ENCODE data around the gene UBR3.
"Not testable (repeated sequence)": the region's sequence is repeated elsewhere in the genome, so short reads cannot be mapped to it uniquely, and the experiment has no call there.

Gene UBR3

GRCh38 chr2:169871994-169872393 lies 44.7 kb downstream of the UBR3 start:
- DNase-seq = no peak

DNA sequence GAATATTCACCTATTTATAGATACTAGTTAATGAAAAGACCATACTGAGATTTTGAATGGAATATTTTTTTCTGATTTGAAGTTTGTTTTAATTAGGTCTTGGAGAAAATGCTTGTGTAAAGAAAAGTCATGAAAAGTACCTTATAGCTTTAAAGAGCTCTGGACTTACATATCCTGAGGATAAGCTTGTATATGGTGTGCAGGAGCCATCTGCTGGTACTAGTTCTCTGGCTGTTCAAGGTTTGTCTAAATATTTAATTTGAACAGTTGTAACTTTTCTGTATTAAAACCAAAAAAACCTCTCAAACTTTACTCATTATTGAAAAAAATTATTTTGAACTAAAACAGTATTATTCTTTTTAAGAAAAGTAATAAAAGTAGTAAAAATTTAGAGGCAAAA lies 50.1 kb downstream of the UBR3 start:
- DNase-seq = no peak

DNA sequence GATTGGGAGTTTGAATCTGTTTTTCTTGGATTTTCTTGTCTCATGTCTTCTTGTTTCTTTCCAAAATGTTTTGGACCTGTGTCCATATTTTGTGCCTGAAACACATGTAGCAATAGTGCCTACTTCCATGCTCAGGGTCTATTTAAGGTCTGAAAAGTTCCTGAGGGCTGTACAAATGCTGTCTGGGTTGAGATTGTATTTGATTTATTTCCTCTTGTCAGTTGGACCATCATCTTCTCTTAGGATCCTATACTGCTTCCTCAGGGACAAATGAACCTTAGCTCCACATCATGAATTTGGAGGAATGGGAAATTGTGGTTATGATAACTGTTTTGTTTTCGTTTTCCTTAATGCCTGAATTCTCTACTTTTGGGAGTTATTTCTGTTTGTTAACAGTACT lies 59.9 kb downstream of the UBR3 start:
- no peak for DNase-seq

DNA sequence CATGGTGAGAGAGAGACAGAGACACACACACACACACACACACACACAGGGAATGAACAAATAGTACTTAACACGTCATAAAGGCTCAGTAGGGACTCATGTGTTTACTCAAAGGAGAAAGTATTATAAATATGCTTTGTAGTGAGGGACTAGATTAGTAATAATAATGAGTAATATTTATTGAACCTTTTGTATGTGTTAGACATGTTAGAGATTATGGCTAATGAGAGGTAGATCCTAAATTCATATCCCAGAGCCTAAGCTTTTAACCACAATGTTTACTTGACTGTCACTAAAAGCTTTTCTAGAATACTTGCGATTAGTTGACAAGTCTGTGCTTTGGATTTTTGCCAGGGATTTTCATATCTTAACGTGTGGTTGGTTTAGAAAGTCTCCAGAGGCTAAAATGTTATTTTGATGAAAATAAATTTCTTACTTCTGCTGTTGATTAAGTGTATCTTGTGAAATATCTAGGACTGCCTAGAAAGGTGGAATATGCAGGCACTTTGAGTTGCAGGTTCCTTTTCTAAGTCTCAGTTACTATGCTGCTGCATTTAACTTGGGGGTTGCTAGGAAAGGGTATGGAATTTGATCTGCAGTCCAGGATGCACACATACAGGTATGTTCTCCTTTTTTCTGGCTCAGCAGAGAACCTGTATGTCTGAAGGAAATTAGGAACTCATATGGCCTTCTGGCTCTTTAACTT lies 64.5 kb downstream of the UBR3 start:
- no peak for DNase-seq

DNA sequence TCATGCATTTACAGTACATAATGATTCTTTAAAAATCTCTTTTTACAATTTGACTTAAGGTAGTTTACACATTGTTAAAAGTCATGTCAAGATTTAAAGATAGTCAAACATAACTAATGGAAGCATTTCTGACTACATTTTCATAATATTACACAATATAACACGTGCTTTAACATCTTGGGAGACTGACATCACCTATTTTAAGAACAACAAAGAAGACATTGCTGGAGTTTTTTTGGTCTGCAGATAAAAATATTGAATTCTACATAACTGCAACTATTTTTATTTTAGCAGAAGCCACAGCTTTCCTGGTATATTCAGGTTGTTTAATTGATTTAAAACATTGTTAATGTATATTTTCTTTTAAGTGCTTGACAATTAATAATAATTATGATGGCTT lies 65.7 kb downstream of the UBR3 start:
- DNase-seq = no peak

DNA sequence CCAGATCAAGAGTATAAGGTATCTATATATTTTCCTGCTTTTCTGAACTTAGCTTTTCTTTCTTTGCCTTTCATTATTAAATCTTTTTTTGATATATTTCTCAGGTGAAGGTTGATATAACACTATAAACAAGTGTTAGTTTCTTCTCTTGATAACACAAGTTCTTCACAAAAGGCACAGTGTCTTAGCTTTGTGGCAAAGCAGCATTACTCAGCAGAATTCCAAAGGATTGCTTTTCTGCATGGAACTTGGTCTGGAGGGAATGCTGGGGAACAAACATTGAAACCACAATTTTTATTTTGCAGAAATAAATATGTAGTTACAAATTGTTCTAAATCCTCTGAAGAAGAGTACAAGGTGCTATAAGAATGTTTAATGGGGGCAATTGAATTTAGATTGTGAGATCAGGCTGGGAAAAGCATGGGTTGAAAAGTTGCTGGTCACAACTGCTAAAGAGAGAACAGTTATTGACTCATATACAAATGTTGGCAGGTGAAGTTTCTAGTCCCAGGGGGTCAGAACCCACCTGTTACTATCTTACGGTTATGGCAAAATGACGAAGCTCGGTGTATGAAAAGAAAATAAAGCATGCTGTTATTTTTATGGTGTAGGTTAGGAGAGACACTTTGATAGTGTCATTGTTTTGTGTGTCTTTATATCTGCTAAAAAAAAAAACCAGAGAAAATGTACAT lies 68.2 kb downstream of the UBR3 start:
- no peak for DNase-seq

DNA sequence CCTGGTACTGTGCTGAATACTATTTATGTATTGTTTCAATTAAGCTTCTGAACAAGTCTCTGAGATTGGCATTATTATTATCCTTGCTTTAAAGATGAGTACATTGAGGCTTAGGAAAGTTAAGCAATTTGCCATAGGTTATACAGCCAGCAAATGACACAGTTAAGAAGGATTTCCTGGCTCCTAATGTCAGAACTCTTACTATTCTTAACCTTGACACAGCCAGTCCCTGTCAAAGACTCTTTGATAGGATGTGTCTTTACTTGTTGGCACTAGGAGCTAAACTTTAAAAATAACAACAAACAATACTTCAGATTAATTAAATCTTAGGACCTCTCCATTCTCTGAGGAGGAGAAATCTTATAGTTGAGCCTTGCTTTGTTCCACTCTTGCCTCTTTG lies 70.6 kb downstream of the UBR3 start:
- no peak for DNase-seq

- not testable (repeated sequence) for DNase-seq
Measured at GRCh38 chr2:169900103-169900502, 72.8 kb downstream of the UBR3 start.

GRCh38 chr2:169900686-169901085 lies 73.4 kb downstream of the UBR3 start:
- DNase-seq = no peak

- no peak for DNase-seq
Measured at GRCh38 chr2:169906731-169907130, 79.5 kb downstream of the UBR3 start.

DNA sequence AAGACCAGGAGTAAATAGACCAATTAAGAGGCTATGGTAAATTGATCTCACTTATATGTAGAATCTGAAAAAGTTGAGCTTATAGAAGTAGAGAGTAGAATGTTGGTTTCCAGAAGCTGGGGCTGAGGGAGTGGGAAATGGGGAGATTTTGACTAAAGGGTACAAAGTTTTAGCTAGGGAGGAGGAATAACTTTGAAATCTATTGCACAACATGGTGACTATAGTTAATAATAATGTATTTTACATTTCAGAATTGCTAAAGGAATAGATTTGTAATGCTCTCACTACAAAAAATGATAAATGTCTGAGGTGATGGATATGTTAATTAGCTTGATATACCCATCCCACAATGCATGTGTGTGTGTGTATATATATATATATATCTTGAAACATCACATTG lies 82.1 kb downstream of the UBR3 start:
- no peak for DNase-seq

GRCh38 chr2:169910109-169910799 lies 83.0 kb downstream of the UBR3 start:
- DNase-seq = no peak

GRCh38 chr2:169911119-169911518 lies 83.9 kb downstream of the UBR3 start:
- DNase-seq = no peak

DNA sequence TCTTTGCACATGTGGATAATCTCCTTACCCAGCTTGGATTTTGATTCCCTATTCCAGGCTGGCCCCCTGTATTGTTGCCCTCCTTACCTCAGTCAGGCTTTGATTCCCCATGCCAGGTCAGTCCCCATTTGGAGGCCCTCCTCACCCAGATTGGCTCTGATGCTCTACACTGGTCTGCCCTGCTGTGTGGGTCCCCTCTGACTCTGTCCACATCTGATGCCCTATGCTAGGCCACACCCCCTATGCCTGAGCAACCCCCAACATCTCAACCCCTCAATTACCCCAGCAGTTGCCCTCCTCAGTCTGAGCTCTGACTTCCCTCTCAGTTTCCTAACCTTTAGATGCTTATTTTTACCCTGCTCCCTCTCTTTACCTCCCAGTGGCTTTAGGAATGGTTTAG lies 89.4 kb downstream of the UBR3 start:
- DNase-seq = no peak

- DNase-seq = no peak
Measured at GRCh38 chr2:169923977-169924376, 96.7 kb downstream of the UBR3 start.

DNA sequence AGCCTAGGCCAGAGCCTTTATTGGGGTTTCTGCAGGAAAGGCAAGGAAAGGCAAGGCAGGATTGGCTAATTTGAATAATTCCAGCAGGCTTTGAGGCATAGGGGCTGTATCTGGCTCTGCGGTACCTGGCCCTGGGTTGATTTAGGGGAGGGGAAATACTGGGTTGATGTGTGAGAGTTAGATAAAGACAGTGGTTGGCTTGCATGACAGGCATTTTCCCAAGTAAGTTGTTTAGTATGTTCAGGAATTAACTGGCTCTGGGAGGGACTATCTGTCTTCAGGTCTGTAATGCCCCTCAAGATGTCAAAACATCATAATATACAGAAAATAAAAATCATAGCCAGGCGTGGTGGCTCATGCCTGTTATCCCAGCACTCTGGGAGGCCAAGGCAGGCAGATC lies 98.7 kb downstream of the UBR3 start:
- no peak for DNase-seq

DNA sequence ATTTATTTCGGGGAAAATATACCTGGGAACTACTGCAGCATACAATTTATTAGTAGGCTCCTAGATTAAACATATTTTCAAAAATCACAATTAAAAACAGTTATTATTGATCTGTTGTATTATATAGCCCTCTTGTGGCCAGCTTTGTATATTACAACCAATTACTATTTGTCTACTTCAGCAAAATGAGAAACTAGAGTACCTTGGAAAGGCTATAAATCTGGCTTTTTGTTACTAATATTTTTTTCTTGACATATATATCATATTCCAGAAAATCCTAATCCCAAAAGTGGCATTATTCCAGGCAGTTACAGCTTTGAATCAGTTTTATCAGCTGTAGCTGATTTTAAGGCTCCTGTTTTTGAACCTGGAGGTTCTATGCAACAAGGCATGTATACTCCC lies 101.2 kb downstream of the UBR3 start:
- no peak for DNase-seq

DNA sequence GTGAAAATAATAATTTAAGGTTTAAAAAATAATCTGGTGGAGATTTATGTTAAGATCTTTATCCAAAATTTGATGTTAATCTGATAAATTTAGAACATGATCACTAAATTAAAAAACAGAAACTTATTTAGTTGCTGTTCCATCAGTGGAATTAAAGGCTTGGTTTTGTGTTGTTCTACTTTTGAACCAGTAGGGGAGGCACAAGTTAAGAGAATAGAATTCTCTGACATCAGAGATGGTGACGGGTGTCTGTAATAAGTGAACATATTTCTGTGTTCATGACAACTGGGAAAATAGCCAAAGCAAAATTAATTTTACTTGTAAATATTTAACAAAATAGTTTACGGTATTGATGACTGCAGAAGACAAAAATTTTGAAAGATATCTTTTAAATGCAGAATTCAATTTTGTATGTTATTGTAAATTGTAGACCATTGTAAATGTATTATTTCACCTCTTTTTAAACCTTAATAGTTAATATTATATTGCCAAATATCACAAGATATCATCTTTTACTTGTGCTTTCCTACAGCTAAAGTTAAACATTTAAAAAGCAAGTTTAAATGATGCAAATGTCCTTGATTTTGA lies 106.0 kb downstream of the UBR3 start:
- DNase-seq = no peak

DNA sequence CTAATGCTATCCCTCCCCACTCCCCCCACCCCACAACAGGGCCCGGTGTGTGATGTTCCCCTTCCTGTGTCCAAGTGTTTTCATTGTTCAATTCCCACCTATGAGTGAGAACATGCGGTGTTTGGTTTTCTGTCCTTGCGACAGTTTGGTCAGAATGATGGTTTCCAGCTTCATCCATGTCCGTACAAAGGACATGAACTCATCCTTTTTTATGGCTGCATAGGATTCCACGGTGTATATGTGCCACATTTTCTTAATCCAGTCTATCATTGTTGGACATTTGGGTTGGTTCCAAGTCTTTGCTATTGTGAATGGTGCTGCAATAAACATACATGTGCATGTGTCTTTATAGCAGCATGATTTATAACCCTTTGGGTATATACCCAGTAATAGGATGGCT lies 109.4 kb downstream of the UBR3 start:
- DNase-seq = not testable (repeated sequence)

GRCh38 chr2:169945515-169945914 lies 118.3 kb downstream of the UBR3 start:
- DNase-seq = no peak

- DNase-seq = no peak
Measured at GRCh38 chr2:169946092-169946491, 118.8 kb downstream of the UBR3 start.

GRCh38 chr2:169946546-169946945 lies 119.3 kb downstream of the UBR3 start:
- DNase-seq = no peak

DNA sequence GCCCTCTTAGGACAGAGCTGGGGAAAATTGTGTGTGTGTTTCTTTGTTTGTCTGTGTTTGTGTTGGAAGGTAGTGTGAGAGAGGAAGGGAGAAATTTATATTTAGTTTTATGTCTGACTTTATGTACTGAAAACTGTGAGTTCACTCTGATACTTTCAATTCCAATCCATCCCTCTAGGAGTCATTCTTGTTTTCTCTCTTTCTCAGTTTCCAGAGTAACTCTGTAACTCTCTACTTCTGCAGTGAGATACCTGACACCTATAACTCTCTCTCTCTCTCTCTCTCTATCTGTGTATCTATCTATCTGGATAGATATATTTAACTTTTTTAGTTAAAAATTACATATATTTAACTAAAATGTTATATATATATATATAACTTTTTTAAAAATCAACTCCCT lies 128.7 kb downstream of the UBR3 start:
- no peak for DNase-seq

- DNase-seq = not testable (repeated sequence)
Measured at GRCh38 chr2:169957219-169957618, 130.0 kb downstream of the UBR3 start.
